Osteocyte (in vitro differentiated cells): ENCODE measurements around the gene MT4. TPM values are rescaled to one million over a fixed set of nuclear protein-coding genes. Genes with fewer than 3 reads are reported as not detected.

Source experiments
- DNase-seq: peaks from one replicate; pipeline ENCODE4 v3.0.0; 2021; ENCODE audit warnings: mixed read lengths; ENCODE audit not compliant: unreplicated experiment; ENCODE audit errors: extremely low spot score
- H3K27ac Mint-ChIP-seq: one replicate; pipeline ENCODE4 v1.8.0; 2021; ENCODE audit warnings: mild to moderate bottlenecking, mixed read lengths; ENCODE audit not compliant: unreplicated experiment
- H3K27me3 Mint-ChIP-seq: one replicate; pipeline ENCODE4 v1.8.0; 2021; ENCODE audit warnings: mixed read lengths; ENCODE audit not compliant: unreplicated experiment
- H3K36me3 Mint-ChIP-seq: one replicate; pipeline ENCODE4 v1.8.0; 2021; ENCODE audit warnings: mixed read lengths; ENCODE audit not compliant: unreplicated experiment
- H3K4me1 Mint-ChIP-seq: one replicate; pipeline ENCODE4 v1.8.0; 2021; ENCODE audit warnings: mixed read lengths; ENCODE audit not compliant: unreplicated experiment
- H3K4me3 Mint-ChIP-seq: one replicate; pipeline ENCODE4 v1.8.0; 2021; ENCODE audit warnings: mild to moderate bottlenecking, moderate library complexity, mixed read lengths; ENCODE audit not compliant: unreplicated experiment
- H3K9me3 Mint-ChIP-seq: one replicate; pipeline ENCODE4 v1.8.0; 2021; ENCODE audit warnings: mixed read lengths; ENCODE audit not compliant: unreplicated experiment
- CTCF ChIP-seq: fragments of 200-600 bp; sonication (generic); IDR thresholded peaks from 2 replicates; pipeline ENCODE4 v1.5.0; 2021; ENCODE audit warnings: antibody characterized with exemption, mild to moderate bottlenecking, moderate library complexity
- total RNA-seq: library from RNA; stranded (reverse); gene quantifications from 2 replicates; pipeline ENCODE4 v1.2.1, GENCODE V29; 2021

Gene MT4
- total RNA-seq, 1 donor from 2014 or later: not detected

DNA sequence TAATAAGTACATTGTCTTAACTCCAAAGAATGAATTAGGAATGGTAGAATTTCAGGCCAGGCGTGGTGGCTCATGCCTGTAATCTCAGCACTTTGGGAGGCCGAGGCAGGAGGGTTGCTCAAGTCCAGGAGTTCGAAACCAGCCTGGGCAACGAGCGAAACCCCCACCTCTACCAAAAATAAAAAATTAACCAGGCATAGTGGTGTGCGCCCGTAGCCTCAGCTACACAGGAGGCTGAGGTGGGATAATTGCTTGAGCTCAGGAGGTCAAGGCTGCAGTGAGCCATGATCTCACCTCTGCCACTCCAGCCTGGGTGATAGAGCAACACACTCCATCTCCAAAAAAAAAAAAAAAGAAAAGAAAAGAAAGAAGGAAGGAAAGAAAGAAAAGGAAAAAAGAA is 26.5 kb upstream of the MT4 start:
- Mint-ChIP-seq H3K4me3 (no peak overlapping the region), H3K27ac (no peak overlapping the region), H3K36me3 (no peaks in the 10 kb centered on the region), H3K27me3 (peaks cover 11% of the 10 kb centered on the region), H3K4me1 (no peaks in the 10 kb centered on the region), H3K9me3 (no peaks in the 10 kb centered on the region)
- DNase-seq: no peak
- no peak for TF ChIP-seq CTCF

- Mint-ChIP-seq H3K27ac (no peak overlapping the region), H3K36me3 (no peaks in the 10 kb centered on the region), H3K27me3 (peaks cover 11% of the 10 kb centered on the region), H3K4me3 (no peak overlapping the region), H3K9me3 (no peaks in the 10 kb centered on the region), H3K4me1 (no peaks in the 10 kb centered on the region)
- no peak for DNase-seq
- TF ChIP-seq CTCF: no peak
These were observed 25.2 kb upstream of the MT4 start for GRCh38 chr16:56539656-56540055.

DNA sequence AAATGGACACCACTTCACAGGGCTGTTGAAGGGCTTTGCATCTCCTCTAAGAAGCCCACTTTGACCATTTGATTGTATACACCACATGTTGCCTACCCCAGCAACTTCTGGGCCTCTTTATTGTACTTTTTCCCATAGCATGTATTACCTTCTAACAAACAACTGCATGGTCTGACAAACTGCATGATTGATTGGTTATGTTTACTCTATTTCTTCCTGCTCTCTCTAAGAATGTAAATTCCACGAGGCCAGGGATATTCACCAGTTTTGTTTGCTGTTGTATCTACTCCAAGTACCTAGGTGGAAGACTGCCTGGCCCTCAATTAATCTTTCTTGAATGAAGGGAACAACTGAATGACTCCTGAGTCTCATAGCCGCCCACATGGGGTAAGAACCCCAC is 22.8 kb upstream of the MT4 start:
- no peak for TF ChIP-seq CTCF
- Mint-ChIP-seq H3K9me3 (no peaks in the 10 kb centered on the region), H3K27ac (no peak overlapping the region), H3K4me1 (no peaks in the 10 kb centered on the region), H3K4me3 (no peak overlapping the region), H3K36me3 (no peaks in the 10 kb centered on the region), H3K27me3 (peaks cover 7% of the 10 kb centered on the region)
- no peak for DNase-seq

DNA sequence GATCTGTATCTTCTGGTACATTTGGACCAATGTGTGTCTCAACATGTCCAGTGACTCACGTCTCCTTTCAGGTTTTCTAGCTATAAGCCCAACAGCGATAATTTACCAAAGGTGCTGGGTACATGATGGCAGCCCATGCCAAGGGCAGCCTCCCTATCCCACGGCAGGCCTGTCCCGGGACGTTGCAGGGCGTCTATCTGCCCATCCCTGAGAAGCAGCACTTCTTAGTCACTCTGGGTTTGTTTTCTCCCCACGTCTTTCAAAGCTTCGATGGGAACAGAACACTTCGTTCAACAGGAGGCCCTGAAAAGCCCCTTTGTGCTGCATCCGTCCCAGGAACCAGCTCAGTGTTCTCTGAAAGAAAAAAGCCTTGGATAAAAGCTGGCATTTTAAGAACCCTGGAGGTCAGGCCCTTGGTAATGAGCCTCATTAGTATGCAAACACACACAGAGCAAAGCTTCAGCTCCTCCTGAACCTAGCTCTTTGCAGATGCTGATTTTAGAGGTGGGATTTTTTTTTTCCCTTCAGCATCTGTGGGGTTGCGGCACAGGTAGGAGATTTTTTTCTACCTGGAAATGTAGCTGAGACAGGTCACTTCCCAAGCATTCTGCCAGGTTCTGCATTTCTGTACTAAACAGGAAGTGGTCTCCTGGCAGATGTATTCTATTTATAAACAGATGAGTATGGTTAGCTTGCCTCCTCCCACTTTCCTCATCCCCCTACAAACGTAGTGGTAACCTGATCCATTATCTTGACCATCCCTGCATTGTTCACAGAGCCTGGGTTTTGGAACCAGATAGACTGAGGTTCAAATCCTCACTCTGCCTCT is 17.5 kb upstream of the MT4 start:
- Mint-ChIP-seq H3K4me1 (peaks cover 5% of the 10 kb centered on the region), H3K9me3 (no peaks in the 10 kb centered on the region), H3K27me3 (no peaks in the 10 kb centered on the region), H3K27ac (no peak overlapping the region), H3K4me3 (no peak overlapping the region), H3K36me3 (no peaks in the 10 kb centered on the region)
- no peak for DNase-seq
- no peak for TF ChIP-seq CTCF

DNA sequence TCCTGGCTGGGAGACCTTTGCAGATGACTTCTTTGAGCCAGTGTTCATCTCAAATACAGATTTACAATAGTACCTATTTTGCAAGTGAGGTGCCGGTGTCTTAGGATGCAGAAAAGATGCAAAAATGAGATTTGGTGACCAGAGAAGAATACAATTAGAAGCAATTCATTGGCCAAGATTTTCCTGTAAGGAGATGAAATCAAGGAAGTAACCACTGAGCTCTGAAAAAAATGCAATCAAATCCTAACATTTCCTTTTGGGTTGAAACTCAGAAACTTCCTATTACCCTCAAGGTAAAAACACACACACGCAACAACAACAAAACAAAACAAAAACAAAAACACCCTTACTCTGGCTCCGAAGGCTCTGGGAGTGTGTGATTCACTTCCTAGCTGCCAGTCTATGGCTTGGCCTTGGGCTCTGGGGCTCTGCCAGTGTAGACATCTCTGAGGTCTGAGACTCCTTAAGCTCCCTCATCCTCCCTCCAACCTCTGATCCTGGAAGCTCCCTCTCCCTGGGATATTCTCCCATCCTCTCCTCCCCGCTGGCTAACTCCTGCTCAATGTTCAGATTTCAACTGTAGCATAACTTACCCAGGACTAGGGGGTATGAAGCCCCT is 16.8 kb upstream of the MT4 start:
- no peak for TF ChIP-seq CTCF
- no peak for DNase-seq
- H3K36me3 Mint-ChIP-seq: no peaks in the 10 kb centered on the region
- no peak overlapping the region for H3K27ac Mint-ChIP-seq
- H3K4me1 Mint-ChIP-seq: peaks cover 5% of the 10 kb centered on the region
- no peaks in the 10 kb centered on the region for H3K27me3 Mint-ChIP-seq
- no peak overlapping the region for H3K4me3 Mint-ChIP-seq
- H3K9me3 Mint-ChIP-seq: no peaks in the 10 kb centered on the region
